ENCODE results near the gene PCDHGB5.

GRCh38 chr5:141434006-141434405 lies 36.3 kb downstream of the PCDHGB5 start:
- TF ChIP-seq CTCF (IDR thresholded peaks at IDR 0.05; ENCODE audit: extremely low read depth in 1 of 2, insufficient read depth in 1 of 2, low read depth in 1 of 2, low read length in 2 of 2): no peak
- TF ChIP-seq EZH2 (IDR thresholded peaks at IDR 0.05; ENCODE audit: borderline replicate concordance, low read depth, low read length, severe bottlenecking): no peak
